HepG2 (cell line): Measurements from ENCODE around the gene TMBIM6. TPM values are rescaled to one million over a fixed set of nuclear protein-coding genes. Genes with fewer than 3 reads are reported as not detected.

ENCODE experiments used
- ATF7-NPFF ChIP-seq: sonication (generic); formaldehyde crosslinking; IDR thresholded peaks from 2 replicates; pipeline ENCODE4 v1.8.1; 2023; ENCODE audit warnings: mild to moderate bottlenecking, low read depth, missing genetic modification reagents, moderate library complexity
- CERS6 ChIP-seq: sonication (generic); formaldehyde crosslinking; IDR thresholded peaks from 2 replicates; pipeline ENCODE4 v1.5.0; 2020; ENCODE audit warnings: missing genetic modification reagents
- CHD2 ChIP-seq: IDR thresholded peaks from 2 replicates; pipeline ENCODE4 v1.6.1; 2011; ENCODE audit warnings: low read depth, low read length, improper control_type of control experiment
- HCFC1 ChIP-seq: fragments of 150-350 bp; IDR thresholded peaks from 2 replicates; pipeline ENCODE4 v1.6.1; 2014; ENCODE audit warnings: low read depth, low read length
- HMG20B ChIP-seq: conservative IDR thresholded peaks from 2 replicates; pipeline ENCODE4 v1.6.1; 2016; ENCODE audit warnings: missing genetic modification reagents, missing compliant biosample characterization
- HNF1A ChIP-seq, 2 experiments: sonication (generic) in 1 of 2; formaldehyde crosslinking in 1 of 2; IDR thresholded peaks; 2 replicates each; pipeline versions ENCODE4 v1.4.0 to v1.6.1; 2016 to 2020; ENCODE audit warnings: borderline replicate concordance in 1 of 2, low read depth in 1 of 2, mild to moderate bottlenecking in 1 of 2, missing genetic modification reagents in 1 of 2
- HOXA3 ChIP-seq: sonication (generic); formaldehyde crosslinking; IDR thresholded peaks from 2 replicates; pipeline ENCODE4 v1.5.0; 2020; ENCODE audit warnings: missing genetic modification reagents
- RELA ChIP-seq: sonication (generic); formaldehyde crosslinking; IDR thresholded peaks from 2 replicates; pipeline ENCODE4 v1.4.0; 2020; ENCODE audit warnings: missing genetic modification reagents
- SALL2 ChIP-seq: sonication (generic); formaldehyde crosslinking; IDR thresholded peaks from 2 replicates; pipeline ENCODE4 v1.8.1; 2023; ENCODE audit warnings: mild to moderate bottlenecking, missing genetic modification reagents, inconsistent platforms
- SMC3 ChIP-seq: IDR thresholded peaks from 2 replicates; pipeline ENCODE4 v1.6.1; 2011; ENCODE audit warnings: low read length, improper control_type of control experiment
- SRSF9 ChIP-seq: fragments of 200-400 bp; formaldehyde crosslinking; IDR thresholded peaks from 2 replicates; pipeline ENCODE4 v1.6.1; 2018; ENCODE audit warnings: borderline replicate concordance, mild to moderate bottlenecking, low read depth, low read length; ENCODE audit not compliant: insufficient read depth, poor library complexity, severe bottlenecking
- ZBTB21 ChIP-seq: sonication (generic); formaldehyde crosslinking; IDR thresholded peaks from 2 replicates; pipeline ENCODE4 v1.4.0; 2020; ENCODE audit warnings: missing genetic modification reagents
- ZNF510 ChIP-seq: sonication (generic); formaldehyde crosslinking; IDR thresholded peaks from 2 replicates; pipeline ENCODE4 v1.4.0; 2020; ENCODE audit warnings: low read depth, mild to moderate bottlenecking, missing genetic modification reagents
- ZNF564 ChIP-seq: sonication (generic); formaldehyde crosslinking; IDR thresholded peaks from 2 replicates; pipeline ENCODE4 v1.8.1; 2023; ENCODE audit warnings: mild to moderate bottlenecking, missing genetic modification reagents
- ZNF580 ChIP-seq: IDR thresholded peaks from 2 replicates; pipeline ENCODE4 v1.6.1; 2016; ENCODE audit warnings: low read depth, borderline replicate concordance
- polyA plus RNA-seq, 8 experiments: library from polyadenylated mRNA; depleted of rRNA in 3 of 8; stranded (reverse) in 7 of 8; unstranded in 1 of 8; fragments of >200 nt; fragmentation: Illumina TruSeq in 4 of 8; extraction: Trizol in 4 of 8; gene quantifications; 2 replicates each; pipeline versions ENCODE4 v1.2.1 to v1.2.3, GENCODE V29; 2011 to 2016; ENCODE audit warnings: low read depth in 4 of 8, missing spikeins in 1 of 8, mixed read lengths in 1 of 8; ENCODE audit not compliant: insufficient read depth in 1 of 8
- total RNA-seq, 5 experiments: library from RNA; depleted of rRNA; stranded (reverse); fragments of >200 nt; fragmentation: Illumina TruSeq; extraction: Trizol; gene quantifications; 2 replicates each; pipeline ENCODE4 v1.2.3, GENCODE V29; 2016; ENCODE audit warnings: low read depth in 1 of 5
- TF ChIP-seq, protein P1 (sequence below): sonication (generic); formaldehyde crosslinking; conservative IDR thresholded peaks from 2 replicates; pipeline ENCODE4 v1.8.0; 2022; ENCODE audit warnings: missing genetic modification reagents
- TF ChIP-seq, protein P2 (sequence below): sonication (generic); formaldehyde crosslinking; IDR thresholded peaks from 2 replicates; pipeline ENCODE4 v1.8.0; 2022; ENCODE audit warnings: mild to moderate bottlenecking, missing genetic modification reagents; ENCODE audit not compliant: insufficient replicate concordance
- TF ChIP-seq, protein P3 (sequence below): sonication (generic); formaldehyde crosslinking; IDR thresholded peaks from 2 replicates; pipeline ENCODE4 v1.4.0; 2020; ENCODE audit warnings: mild to moderate bottlenecking, missing genetic modification reagents, borderline replicate concordance

The TMBIM6 gene
- total and polyA plus RNA-seq, 2 of the 13 experiments (the other 11 are each of a cell fraction or from before 2014, with no cell fraction given), result 412 to 468 TPM

DNA sequence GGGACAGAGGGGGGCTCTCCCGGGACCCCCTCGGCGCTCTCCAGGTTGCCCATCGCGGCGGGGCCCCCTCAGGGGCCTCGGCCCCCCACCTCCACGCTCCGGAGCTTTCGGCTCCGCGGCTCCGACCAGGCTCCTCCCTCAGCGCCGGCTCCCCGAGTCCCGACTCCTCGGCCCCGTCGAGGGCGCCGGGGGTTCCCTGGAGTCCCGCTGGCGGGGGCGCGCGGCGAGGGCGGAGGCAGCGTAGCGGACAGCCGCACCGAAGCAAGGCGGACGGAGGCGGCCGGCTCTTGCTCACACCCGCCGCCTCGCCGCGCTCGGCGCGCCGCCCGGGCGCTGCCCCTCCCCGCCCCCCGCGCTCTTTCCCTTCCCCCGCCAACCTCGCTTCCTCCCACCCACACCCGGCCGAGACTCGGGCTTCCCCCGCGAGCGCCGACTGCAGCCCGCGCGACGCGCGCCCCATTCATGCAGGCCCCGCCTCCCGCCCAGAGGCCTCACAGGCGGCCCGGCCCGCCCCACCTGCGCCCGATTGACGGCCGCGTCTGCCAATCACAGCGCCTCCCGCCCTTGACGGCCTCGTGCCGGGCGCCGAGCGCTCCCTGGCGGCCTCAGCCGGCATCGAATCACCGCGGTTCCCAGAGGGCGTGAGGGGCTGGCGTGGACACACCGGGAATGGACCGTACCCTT is 34.1 kb upstream of the TMBIM6 start, which contains the start of gene FMNL3 (continued):
- TF ChIP-seq, protein P1, sequence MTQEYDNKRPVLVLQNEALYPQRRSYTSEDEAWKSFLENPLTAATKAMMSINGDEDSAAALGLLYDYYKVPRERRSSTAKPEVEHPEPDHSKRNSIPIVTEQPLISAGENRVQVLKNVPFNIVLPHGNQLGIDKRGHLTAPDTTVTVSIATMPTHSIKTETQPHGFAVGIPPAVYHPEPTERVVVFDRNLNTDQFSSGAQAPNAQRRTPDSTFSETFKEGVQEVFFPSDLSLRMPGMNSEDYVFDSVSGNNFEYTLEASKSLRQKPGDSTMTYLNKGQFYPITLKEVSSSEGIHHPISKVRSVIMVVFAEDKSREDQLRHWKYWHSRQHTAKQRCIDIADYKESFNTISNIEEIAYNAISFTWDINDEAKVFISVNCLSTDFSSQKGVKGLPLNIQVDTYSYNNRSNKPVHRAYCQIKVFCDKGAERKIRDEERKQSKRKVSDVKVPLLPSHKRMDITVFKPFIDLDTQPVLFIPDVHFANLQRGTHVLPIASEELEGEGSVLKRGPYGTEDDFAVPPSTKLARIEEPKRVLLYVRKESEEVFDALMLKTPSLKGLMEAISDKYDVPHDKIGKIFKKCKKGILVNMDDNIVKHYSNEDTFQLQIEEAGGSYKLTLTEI, result no peak
- 0 out of 2 replicates have a peak, but pooled peaks have one; percentile 77 for TF ChIP-seq ZNF564 (CRISPR knock-in tag)
- TF ChIP-seq, protein P2, sequence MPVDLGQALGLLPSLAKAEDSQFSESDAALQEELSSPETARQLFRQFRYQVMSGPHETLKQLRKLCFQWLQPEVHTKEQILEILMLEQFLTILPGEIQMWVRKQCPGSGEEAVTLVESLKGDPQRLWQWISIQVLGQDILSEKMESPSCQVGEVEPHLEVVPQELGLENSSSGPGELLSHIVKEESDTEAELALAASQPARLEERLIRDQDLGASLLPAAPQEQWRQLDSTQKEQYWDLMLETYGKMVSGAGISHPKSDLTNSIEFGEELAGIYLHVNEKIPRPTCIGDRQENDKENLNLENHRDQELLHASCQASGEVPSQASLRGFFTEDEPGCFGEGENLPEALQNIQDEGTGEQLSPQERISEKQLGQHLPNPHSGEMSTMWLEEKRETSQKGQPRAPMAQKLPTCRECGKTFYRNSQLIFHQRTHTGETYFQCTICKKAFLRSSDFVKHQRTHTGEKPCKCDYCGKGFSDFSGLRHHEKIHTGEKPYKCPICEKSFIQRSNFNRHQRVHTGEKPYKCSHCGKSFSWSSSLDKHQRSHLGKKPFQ (CRISPR knock-in tag), result no peak
- peak; percentile 45; the same call in 1 of the 2 replicates for TF ChIP-seq CHD2
- peak; percentile 86 for TF ChIP-seq SALL2
- TF ChIP-seq RELA (CRISPR knock-in tag), result no peak
- TF ChIP-seq CERS6 (CRISPR knock-in tag), result no peak
- TF ChIP-seq SRSF9, result no peak
- TF ChIP-seq ZNF580, result peak; percentile 92
- TF ChIP-seq ZNF510 (CRISPR knock-in tag), result no peak
- peak; percentile 61; the same call in 1 of the 2 replicates for TF ChIP-seq SMC3
- no peak for TF ChIP-seq HCFC1
- no peak for TF ChIP-seq ZBTB21
- TF ChIP-seq, protein P3, sequence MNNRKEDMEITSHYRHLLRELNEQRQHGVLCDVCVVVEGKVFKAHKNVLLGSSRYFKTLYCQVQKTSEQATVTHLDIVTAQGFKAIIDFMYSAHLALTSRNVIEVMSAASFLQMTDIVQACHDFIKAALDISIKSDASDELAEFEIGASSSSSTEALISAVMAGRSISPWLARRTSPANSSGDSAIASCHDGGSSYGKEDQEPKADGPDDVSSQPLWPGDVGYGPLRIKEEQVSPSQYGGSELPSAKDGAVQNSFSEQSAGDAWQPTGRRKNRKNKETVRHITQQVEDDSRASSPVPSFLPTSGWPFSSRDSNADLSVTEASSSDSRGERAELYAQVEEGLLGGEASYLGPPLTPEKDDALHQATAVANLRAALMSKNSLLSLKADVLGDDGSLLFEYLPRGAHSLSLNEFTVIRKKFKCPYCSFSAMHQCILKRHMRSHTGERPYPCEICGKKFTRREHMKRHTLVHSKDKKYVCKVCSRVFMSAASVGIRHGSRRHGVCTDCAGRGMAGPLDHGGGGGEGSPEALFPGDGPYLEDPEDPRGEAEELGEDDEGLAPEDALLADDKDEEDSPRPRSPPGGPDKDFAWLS (CRISPR knock-in tag), result no peak
- TF ChIP-seq HMG20B (CRISPR knock-in tag), result no peak
- no peak for TF ChIP-seq HNF1A (IDR thresholded peaks at IDR 0.05; ENCODE audit: low read depth)
- TF ChIP-seq HNF1A (CRISPR knock-in tag; IDR thresholded peaks at IDR 0.05; ENCODE audit: borderline replicate concordance), result peak; percentile 66; the same call in 1 of the 2 replicates
- peak; percentile 88 for TF ChIP-seq HOXA3 (CRISPR knock-in tag)
- peak; percentile 97 for TF ChIP-seq ATF7-NPFF (CRISPR knock-in tag)
